ENCODE data around the gene NCOA5.

NCOA5 gene

DNA sequence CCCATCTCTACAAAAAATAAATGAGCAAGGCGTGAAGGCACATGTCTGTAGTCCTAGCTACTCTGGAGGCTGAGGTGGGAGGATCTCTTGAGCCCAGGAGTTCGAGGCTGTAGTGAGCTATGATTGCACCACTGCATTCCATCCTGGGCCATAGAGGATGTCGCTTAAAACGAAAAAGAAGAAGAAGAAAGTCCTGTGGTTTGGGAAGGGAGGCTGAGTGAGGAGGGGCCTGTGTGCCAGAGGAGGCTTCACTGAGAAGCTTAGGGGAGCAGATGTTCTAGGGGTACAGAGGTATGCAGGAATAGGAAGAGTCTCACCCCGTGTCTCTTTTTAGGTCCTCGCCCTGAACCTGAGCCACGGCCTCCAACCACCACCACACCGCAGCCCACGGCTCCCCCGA, 76.8 kb downstream of the NCOA5 start:
- Histone ChIP-seq H3K4me3 (ENCODE audit: low read length in 2 of 2) (no peak overlapping the region), H3K9me3 (ENCODE audit: control insufficient read depth in 2 of 2, low read length in 2 of 2) (no peaks in the 10 kb centered on the region), H3K36me3 (ENCODE audit: control insufficient read depth in 2 of 2, insufficient read depth in 2 of 2, low read length in 2 of 2) (no peaks in the 10 kb centered on the region), H3K27ac (ENCODE audit: low read depth in 2 of 2, low read length in 2 of 2) (no peak overlapping the region), H3K4me1 (ENCODE audit: control insufficient read depth in 2 of 2, insufficient read depth in 2 of 2, low read length in 2 of 2) (peaks cover 0 to 4% of the 10 kb centered on the region in 2 donors), H3K9ac (ENCODE audit: low read depth in 1 of 2, low read length in 2 of 2) (no peak overlapping the region), H3K27me3 (ENCODE audit: control insufficient read depth in 2 of 2, insufficient read depth in 2 of 2, low read length in 2 of 2) (peaks cover 30 to 41% of the 10 kb centered on the region in 2 donors)

DNA sequence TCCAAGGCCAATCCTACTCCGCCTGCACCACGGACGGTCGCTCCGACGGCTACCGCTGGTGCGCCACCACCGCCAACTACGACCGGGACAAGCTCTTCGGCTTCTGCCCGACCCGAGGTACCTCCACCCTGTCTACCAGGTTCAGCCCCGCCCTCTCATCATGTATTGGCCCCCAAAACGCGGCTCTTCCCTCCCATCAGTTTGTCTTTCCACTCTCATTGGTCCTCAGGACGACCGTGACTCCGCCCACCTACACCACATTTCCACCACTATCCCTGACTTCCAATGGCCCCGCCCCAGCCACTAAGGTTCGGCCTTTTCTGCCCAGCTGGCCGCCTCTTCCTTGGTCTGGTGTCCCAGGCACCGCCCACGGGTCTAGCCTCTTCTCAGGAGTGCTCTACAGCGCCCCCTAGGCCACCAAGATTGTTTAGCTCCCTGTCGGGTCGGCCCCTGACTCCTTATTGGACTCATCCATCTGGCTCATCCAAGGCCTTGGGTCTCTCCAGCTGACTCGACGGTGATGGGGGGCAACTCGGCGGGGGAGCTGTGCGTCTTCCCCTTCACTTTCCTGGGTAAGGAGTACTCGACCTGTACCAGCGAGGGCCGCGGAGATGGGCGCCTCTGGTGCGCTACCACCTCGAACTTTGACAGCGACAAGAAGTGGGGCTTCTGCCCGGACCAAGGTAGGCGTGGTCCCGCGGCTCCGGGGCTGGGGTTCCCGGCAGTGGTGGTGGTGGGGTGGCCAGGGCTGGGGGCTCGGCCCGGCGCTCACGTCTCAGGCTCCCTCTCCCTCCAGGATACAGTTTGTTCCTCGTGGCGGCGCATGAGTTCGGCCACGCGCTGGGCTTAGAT, 77.9 kb downstream of the NCOA5 start:
- H3K4me1 ChIP-seq (ENCODE audit: control insufficient read depth in 2 of 2, insufficient read depth in 2 of 2, low read length in 2 of 2), result peaks cover 0 to 4% of the 10 kb centered on the region in 2 donors
- no peaks in the 10 kb centered on the region for H3K9me3 ChIP-seq (ENCODE audit: control insufficient read depth in 2 of 2, low read length in 2 of 2)
- no peak overlapping the region for H3K4me3 ChIP-seq (ENCODE audit: low read length in 2 of 2)
- H3K36me3 ChIP-seq (ENCODE audit: control insufficient read depth in 2 of 2, insufficient read depth in 2 of 2, low read length in 2 of 2), result no peaks in the 10 kb centered on the region
- no peak overlapping the region for H3K27ac ChIP-seq (ENCODE audit: low read depth in 2 of 2, low read length in 2 of 2)
- H3K9ac ChIP-seq (ENCODE audit: low read depth in 1 of 2, low read length in 2 of 2), result no peak overlapping the region
- peaks cover 30 to 45% of the 10 kb centered on the region in 2 donors for H3K27me3 ChIP-seq (ENCODE audit: control insufficient read depth in 2 of 2, insufficient read depth in 2 of 2, low read length in 2 of 2)

All from mucosa of rectum (tissue), 2 donors.